Ovary (tissue), 9 donors: Measurements from ENCODE around the gene ARMC8. TPM values are rescaled to one million over a fixed set of nuclear protein-coding genes. Genes with fewer than 3 reads are reported as not detected.

Source experiments
- DNase-seq, 5 donors: peaks; one replicate each; pipeline ENCODE4 v3.0.0-alpha.2; 2019 to 2020
- H3K27ac ChIP-seq, 2 donors: fragments of 200-600 bp; one replicate each; pipeline versions ENCODE4 v1.5.1 to v1.8.0; 2019 to 2022
- H3K27me3 ChIP-seq: fragments of 200-600 bp; one replicate; pipeline ENCODE4 v1.8.0; 2022
- H3K36me3 ChIP-seq: fragments of 200-600 bp; sonication (generic); one replicate; pipeline ENCODE4 v1.5.1; 2019
- H3K4me1 ChIP-seq: one replicate; pipeline ENCODE4 v1.8.1; 2013; ENCODE audit warnings: mild to moderate bottlenecking, moderate library complexity; ENCODE audit not compliant: insufficient read depth
- H3K4me3 ChIP-seq: fragments of 200-600 bp; sonication (generic); one replicate; pipeline ENCODE4 v1.5.1; 2017
- H3K9me3 ChIP-seq, 2 donors: fragments of 200-600 bp in 1 of 2; sonication (generic) in 1 of 2; one replicate each; pipeline versions ENCODE4 v1.5.1 to v1.8.1; 2013 to 2019; ENCODE audit warnings: mild to moderate bottlenecking in 1 of 2, moderate library complexity in 1 of 2
- EP300 ChIP-seq: sonication (generic); formaldehyde crosslinking; IDR thresholded peaks from one replicate; pipeline ENCODE4 v1.6.1; 2017; ENCODE audit warnings: antibody characterized with exemption
- POLR2A ChIP-seq: fragments of 450-650 bp; IDR thresholded peaks from one replicate; pipeline ENCODE4 v1.6.1; 2017; ENCODE audit warnings: antibody characterized with exemption, mild to moderate bottlenecking, moderate library complexity
- WGBS, 3 donors: extraction: QIAGEN DNeasy Blood & Tissue Kit in 1 of 3; methylation state at CpG; one replicate each; pipeline versions ENCODE4 v1.1.5 to v1.1.7; 2013 to 2017; 5-methylcytosine and 5-hydroxymethylcytosine counted together
- intact Hi-C, 4 donors: fragments of 100-400 bp; cut with DNase I; formaldehyde crosslinking; loops; one replicate each; pipeline versions ENCODE4 v1.11.0 to v1.15.1; 2022 to 2023
- polyA plus RNA-seq, 2 donors: library from polyadenylated mRNA; stranded (reverse); fragments of 200-250 nt in 1 of 2; fragments of 350-450 nt in 1 of 2; fragmentation: Illumina TruSeq in 1 of 2; extraction: RNeasy Lipid Tissue Mini Kit (QIAGEN cat#74804) in 1 of 2; gene quantifications; one replicate each; pipeline ENCODE4 v1.2.3, GENCODE V29; 2013 to 2014
- total RNA-seq, 7 donors: library from RNA; depleted of rRNA in 2 of 7; stranded (reverse); fragments of >200 nt in 2 of 7; fragmentation: NEBNext Ultra II Directional in 3 of 7; extraction: Animal tissue kit (Norgen Biotek cat#: 25700) in 3 of 7; gene quantifications; one replicate each; pipeline versions ENCODE4 v1.1.0 to v1.2.4, GENCODE V29; 2016 to 2023
- TF ChIP-seq, protein P1 (sequence below), 3 donors: fragments of 450-650 bp in 2 of 3; fragments of 200-600 bp in 1 of 3; IDR thresholded peaks; one replicate each; pipeline versions ENCODE4 v1.5.1 to v1.8.0; 2016 to 2022; ENCODE audit warnings: antibody characterized with exemption in 3 of 3, mild to moderate bottlenecking in 1 of 3
- donor health status: DM: no; HTN: no; CAD: no; lungs with moderate emphysema.
- donor health status: DM: no; HTN: no; CAD: no.
- donor health status: Bipolar disorder and iron deficiency.
- donor health status: DM: yes; HTN: yes; CAD: no.
- donor health status: DM: no; HTN: no; CAD: no.
- donor health status: DM: yes; HTN: yes; CAD: no.

The ARMC8 gene
- total and polyA plus RNA-seq, 9 donors, result 14.3 to 49.2 (median 42.9) TPM

GRCh38 chr3:138270245-138270644 is 83.1 kb downstream of the ARMC8 start:
- Histone ChIP-seq H3K36me3 (no peaks in the 10 kb centered on the region), H3K4me3 (no peak overlapping the region), H3K9me3 (no peaks in the 10 kb centered on the region), H3K4me1 (no peaks in the 10 kb centered on the region), H3K27me3 (no peaks in the 10 kb centered on the region), H3K27ac (no peak overlapping the region)
- no peak for DNase-seq
- 47 to 60% (median 59%) methylated on average over 2 of the region's 2 CpGs for WGBS, 3 donors
- intact Hi-C loops, result no loop called here
- TF ChIP-seq EP300, result no peak
- TF ChIP-seq, protein P1, sequence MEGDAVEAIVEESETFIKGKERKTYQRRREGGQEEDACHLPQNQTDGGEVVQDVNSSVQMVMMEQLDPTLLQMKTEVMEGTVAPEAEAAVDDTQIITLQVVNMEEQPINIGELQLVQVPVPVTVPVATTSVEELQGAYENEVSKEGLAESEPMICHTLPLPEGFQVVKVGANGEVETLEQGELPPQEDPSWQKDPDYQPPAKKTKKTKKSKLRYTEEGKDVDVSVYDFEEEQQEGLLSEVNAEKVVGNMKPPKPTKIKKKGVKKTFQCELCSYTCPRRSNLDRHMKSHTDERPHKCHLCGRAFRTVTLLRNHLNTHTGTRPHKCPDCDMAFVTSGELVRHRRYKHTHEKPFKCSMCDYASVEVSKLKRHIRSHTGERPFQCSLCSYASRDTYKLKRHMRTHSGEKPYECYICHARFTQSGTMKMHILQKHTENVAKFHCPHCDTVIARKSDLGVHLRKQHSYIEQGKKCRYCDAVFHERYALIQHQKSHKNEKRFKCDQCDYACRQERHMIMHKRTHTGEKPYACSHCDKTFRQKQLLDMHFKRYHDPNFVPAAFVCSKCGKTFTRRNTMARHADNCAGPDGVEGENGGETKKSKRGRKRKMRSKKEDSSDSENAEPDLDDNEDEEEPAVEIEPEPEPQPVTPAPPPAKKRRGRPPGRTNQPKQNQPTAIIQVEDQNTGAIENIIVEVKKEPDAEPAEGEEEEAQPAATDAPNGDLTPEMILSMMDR (IDR thresholded peaks at IDR 0.05), result no peak
- TF ChIP-seq POLR2A, result no peak

DNA sequence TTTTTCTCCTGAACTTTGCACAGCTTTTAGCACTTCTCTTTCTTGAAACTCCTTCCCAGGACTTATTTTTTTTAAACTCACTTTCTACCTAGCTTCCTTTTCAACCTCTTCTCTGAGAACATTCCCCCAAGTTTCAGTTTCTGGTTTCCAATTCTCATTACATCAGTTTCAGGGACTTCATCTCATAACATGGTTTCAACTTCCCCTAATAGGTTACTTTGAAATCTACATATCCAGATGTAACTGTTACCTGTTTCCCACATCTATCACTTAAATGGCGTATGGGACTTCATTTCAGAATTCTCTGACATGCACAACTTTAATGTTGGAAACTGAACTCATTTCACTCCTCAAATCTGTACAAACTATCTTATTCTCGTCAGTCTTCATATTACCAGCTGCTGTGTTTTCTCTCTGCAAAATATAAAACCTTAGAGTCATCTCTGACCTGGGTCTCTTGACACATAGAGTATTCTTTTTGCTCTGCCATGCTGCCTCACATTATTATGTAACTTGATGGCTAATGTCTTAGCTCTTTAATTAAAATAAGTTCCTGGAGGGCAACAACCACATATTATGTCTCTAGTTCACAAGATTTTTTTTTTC is 84.2 kb downstream of the ARMC8 start:
- no peaks in the 10 kb centered on the region for H3K27me3 ChIP-seq
- 94 to 97% (median 95%) methylated on average over 2 of the region's 2 CpGs for whole genome bisulfite sequencing, 3 donors
- no peaks in the 10 kb centered on the region for H3K9me3 ChIP-seq
- no peak overlapping the region for H3K4me3 ChIP-seq
- TF ChIP-seq, protein P1 (IDR thresholded peaks at IDR 0.05), result no peak
- TF ChIP-seq POLR2A, result no peak
- TF ChIP-seq EP300, result no peak
- no peaks in the 10 kb centered on the region for H3K4me1 ChIP-seq
- intact Hi-C loops, result no loop called here
- H3K27ac ChIP-seq, result no peak overlapping the region
- no peaks in the 10 kb centered on the region for H3K36me3 ChIP-seq
- DNase-seq, result no peak

DNA sequence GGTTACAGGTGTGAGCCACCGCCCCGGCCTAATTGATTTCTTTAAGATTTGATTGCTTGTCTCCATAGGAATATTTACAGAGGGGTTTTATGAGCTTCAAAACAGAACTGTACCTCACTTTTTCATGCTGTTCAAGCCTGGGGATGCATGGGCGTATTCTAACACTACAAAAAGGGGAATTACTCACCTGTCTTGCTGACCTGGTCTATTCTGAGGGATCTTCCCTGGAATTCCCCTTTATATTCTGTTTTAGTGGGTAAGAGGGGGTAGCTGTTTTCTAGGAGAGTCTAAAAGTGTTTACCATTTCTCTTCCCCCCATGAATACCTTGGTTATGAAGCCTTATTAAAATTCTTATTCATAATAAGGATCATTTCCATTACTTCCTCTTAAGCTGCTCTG is 94.5 kb downstream of the ARMC8 start:
- Histone ChIP-seq H3K4me1 (no peaks in the 10 kb centered on the region), H3K27ac (no peak overlapping the region), H3K36me3 (no peaks in the 10 kb centered on the region), H3K9me3 (no peaks in the 10 kb centered on the region), H3K4me3 (no peak overlapping the region), H3K27me3 (no peaks in the 10 kb centered on the region)
- intact Hi-C loops, result no loop called here
- no peak for TF ChIP-seq EP300
- TF ChIP-seq, protein P1 (IDR thresholded peaks at IDR 0.05), result no peak
- no peak for TF ChIP-seq POLR2A
- 98 to 100% (median 99%) methylated on average over 3 of the region's 3 CpGs for WGBS, 3 donors
- no peak for DNase-seq

GRCh38 chr3:138282836-138283235 is 95.7 kb downstream of the ARMC8 start:
- TF ChIP-seq, protein P1 (IDR thresholded peaks at IDR 0.05), result no peak
- TF ChIP-seq EP300 (no peak), POLR2A (no peak)
- intact Hi-C loops, result no loop called here
- no peaks in the 10 kb centered on the region for H3K36me3 ChIP-seq

More at GRCh38 chr3:138282836-138283235, 95.7 kb downstream of the ARMC8 start:
- no peak overlapping the region for H3K27ac ChIP-seq
- H3K27me3 ChIP-seq, result no peaks in the 10 kb centered on the region
- no peak for DNase-seq
- WGBS, 3 donors, result 97 to 100% (median 98%) methylated on average over 2 of the region's 2 CpGs
- H3K9me3 ChIP-seq, result no peaks in the 10 kb centered on the region
- no peaks in the 10 kb centered on the region for H3K4me1 ChIP-seq
- no peak overlapping the region for H3K4me3 ChIP-seq
